ENCODE results near the gene RSPH4A.
"Not testable (repeated sequence)": the region's sequence is repeated elsewhere in the genome, so short reads cannot be mapped to it uniquely, and the experiment has no call there.

Gene RSPH4A

DNA sequence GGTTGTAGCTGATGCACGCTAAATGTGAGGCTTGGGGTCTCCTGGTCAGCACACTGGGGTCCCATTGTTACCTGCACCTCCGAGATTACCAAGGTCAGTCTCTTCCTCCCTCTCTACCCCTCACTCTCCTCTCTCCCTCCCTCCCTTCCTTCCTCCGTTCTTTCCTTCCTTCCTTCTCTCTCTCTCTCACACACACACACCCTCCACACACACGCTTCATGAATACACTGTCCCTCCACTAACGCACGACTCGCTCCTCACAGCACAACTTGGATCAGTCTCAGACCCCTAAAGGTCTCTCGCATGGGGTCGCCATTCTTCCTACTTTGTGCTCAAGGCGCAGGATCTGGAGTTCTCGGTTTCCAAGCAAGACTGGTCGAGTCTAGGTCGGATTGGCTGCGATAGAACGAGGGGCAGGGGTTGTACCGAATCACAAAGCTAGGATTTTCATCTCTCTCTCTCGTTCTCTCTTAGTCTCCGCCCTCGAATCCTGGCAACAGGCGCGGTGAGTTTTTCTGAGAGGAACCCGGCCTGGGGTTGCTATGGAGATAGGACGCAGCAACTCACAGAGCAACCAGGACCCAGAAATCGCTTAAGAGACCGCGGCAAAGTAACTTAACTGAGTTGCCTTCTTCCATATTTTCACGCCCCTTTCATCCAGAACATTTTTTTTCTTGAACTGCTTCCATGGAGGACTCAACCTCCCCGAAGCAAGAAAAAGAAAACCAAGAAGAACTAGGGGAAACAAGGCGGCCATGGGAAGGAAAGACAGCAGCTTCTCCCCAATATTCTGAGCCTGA lies at the start of gene RSPH4A:
Gene RSPH4A (plus strand): TSS at position 543 of the 800 bp plus-strand sequence. CDS start 145 bp downstream, at position 688.
- FAIRE-seq = peak; percentile 99

DNA sequence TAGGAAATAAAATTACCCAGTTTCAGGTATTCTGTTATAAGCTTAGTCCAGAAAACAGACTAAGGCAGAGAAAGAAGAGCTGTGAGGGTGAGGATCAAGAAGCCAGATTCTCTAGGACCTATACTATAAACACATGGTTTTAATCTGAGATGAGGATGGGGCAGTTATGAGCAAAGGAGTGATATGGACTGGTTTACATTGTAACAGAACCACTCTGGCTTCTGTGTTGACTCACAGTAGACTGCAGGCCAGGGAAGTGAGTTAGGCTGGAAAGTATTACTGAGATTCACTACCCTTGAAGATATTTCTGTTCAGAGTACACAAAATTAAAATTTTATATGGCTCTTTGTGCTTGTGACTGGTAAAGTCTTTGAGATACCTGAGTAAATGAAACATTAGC lies 48.2 kb upstream of the RSPH4A start:
- FAIRE-seq = no peak

DNA sequence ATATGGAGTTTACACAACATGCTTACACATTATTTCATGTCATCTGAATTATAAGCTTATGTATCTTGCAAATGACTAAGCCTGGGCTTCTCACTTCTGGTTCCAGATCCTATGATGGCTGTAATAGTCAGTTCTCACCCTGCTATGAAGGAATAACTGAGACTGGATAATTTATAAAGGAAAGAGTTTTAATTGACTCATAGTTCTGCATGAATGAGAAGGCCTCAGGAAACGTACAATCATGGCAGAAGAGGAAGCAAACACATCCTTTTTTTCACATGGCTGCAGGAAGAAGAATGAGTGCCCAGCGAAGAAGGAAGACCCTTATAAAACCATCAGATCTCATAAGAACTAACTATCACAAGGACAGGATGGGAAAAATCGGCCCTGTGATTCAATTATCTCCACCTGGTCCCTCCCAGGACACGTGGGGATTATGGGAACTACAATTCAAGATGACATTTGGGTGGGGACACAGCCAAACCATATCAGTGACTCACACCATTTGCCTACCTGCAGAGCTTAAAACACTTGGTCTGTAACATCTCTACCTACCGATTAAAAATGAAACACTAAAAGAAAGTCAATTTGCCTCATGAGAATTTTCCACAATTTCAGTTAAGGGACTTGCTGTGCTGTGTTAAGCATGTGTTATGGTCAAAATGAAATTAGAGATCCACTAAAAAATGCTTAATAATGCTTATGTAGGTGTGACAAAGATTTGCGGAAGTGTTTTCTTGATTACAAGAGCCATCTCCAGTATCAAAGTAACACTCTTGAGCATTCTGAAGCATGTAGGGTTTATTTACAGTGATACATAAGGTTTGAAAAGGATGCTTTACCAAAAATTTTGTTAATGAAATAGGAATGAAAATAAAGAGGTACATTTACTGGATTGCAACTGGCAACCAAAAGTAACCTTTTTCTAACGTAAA lies 47.2 kb upstream of the RSPH4A start:
- FAIRE-seq = no peak

DNA sequence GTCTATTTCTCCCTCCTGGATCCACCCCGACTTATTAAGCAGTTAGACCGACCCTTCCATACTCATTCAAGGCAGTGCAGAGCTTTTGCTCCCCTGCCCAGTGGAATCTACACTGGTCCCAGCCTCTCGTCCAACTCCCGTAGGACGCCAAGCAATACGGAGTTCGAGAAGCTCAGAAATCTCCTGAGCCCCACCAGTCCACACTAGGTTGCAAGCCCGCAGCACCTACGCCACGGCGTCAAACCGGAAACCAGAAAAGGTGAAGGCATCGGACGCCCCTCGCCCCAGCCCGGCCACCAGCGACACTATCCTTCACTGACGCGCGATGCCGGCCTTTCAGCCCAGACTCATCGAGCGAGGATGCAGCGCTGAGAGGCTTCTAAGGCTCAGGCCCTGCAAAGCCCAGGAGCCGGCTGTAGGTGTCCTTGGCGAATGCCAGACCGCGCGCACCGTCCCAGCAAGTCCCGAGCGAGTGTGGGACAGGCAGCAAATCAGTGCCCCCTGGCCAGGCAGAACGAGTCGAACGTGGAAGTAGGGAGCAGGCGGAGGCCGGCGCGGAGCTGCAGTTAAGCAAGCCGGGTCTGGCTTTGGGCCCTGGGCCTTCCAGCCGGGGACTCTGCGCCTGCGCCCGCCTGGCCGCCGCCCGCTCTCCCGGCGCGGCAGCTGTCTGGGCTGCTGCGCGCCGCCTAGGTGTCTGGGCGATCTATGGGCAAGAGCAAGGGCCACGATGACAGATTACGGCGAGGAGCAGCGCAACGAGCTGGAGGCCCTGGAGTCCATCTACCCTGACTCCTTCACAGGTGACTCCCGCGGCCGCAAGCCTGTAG lies 45.2 kb upstream of the RSPH4A start, which contains the start of gene RWDD1:
Gene RWDD1 (plus strand): TSS at position 649 of the 827 bp plus-strand sequence. CDS start 79 bp downstream, at position 728.
- peak; percentile 93 for FAIRE-seq

DNA sequence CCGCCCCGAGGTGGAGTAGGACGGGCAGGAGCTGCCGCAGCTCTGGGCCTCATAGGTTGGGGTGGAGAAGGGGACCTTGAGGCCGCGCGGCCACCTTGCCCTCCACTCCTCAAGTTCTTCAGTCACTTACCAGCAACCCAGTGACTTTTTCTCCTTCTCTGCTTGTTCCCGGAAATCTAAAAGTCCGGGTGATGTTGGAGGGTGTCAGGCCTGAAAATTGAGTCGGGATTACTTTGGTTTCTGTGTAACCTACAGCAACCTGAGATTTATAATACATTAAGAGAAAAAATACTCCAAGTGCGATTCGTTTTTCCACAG lies 44.6 kb upstream of the RSPH4A start:
- FAIRE-seq = no peak

DNA sequence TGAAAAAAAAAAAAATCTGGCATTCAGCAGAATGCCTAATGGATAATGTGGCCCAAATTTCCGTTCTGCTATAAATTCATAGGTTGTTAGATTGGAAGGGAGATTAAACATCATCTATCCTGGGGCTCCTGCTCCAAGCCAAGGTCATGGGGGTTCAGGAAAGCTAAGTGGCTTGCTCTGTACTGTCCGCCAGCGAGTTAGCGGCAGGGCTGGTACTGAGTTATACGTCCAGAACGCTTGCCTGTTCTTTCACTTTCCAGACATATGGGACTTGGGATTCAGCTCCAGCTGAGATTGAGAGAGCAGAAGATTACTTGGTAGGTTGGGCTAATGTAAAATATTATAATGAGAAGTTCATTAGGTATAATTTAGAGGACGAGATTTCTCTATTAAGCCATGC lies 44.1 kb upstream of the RSPH4A start:
- FAIRE-seq = no peak

DNA sequence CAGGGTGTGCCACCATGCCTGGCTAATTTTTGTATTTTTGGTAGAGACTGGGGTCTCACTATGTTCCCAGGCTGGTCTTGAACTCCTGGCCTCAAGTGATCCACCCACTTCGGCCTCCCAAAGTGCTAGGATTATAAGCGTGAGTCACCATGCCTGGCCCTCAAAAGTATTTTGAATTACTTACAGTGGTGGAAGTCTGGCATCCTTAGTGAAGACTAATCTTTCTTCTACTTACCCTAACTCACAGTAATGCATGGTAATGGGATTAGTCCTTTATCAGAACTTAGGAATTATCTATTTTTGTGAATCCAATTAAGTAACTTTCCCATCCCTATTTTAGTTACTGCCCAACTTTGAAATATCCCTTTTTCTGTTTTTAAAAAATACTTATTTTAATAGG lies 41.1 kb upstream of the RSPH4A start:
- FAIRE-seq = no peak

DNA sequence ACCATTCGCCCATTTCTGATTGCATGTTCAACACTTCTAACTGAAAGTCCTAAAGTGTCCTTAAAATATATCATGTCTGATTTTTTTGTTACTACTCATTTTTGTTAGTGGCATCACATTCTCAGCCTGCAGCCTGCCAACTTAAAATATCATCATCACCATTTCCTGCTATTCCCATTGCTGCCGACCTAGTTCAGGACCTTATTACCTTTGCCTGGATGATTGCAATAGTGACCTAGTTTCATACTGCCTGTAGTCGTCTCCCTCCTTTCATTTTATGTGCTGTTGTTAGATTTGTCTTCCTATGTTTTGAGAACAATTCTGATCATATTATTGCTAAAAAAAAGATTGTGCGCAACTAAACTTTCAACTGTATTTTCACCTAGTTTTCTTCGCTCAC lies 38.8 kb upstream of the RSPH4A start:
- FAIRE-seq = no peak

DNA sequence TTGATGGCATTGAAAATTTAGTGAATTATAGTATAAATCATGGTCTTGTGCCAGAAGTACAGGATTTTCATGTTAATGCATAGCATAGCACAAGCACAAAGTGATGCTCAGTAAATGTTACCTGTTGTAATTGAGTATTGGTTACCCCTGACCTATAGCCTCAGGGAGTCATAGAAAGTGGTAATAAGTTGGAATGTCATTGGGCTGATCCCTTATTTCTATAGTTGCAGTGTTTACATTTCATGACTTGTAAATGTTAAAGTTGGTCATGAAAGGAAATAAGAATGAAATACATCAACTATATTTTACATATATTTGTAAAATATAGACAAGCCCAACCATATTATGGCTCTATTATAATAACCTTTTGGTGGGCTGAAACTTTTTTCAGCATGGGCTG lies 37.9 kb upstream of the RSPH4A start:
- FAIRE-seq = no peak

DNA sequence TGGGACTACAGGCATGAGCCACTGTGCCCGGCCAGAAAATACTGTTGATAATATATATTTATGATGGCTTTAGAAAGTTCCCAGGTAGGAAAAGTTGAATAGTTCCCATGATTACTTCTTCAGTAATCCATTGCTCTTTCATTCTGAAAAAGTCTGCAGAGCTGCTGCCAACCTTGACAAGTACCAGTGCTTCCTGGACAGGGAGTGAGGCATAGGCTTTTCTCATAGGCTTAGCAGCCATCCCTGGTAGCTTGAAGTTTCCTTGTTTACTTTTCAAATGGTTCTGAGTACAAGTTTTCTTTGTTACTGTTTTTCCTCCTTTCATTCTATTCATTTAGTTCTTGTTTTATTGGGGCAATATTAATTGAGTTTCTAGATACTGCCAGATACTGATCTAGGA lies 37.1 kb upstream of the RSPH4A start:
- no peak for FAIRE-seq

DNA sequence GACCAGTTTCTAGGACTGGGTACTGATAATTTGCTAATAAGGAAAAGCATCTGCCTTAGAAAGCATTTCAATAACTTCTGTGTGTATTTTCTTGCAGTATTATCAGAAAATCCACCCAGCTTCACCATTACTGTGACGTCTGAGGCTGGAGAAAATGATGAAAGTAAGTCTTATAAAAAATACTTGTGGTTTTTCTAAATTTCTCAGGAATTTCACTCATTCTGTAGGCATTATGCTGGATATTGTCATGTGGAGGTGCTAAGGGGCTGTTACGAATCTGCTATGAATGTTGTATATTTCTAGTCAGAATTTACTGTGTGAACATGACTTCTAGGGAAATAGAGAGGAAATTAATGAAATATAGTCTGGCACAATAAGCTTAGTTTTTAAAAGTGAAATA lies 36.1 kb upstream of the RSPH4A start:
- FAIRE-seq = no peak

DNA sequence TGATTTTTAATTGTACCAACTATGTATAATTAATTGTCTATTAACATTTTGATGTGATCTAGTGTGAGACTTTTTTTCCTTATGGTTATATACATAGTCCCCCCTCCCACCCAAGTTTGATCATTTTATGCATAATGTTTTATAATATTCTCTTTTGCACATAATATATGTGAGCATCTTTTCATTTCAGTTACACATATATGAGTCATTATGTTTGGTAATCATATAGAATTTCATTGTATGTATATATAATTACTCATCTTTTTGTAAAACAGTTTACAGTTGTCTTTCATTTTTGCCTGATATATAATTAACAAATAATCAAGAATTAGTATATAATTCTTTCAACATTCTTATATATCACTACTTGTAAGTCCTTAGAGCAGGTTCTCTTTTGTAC lies 30.0 kb upstream of the RSPH4A start:
- peak; percentile 23 for FAIRE-seq

DNA sequence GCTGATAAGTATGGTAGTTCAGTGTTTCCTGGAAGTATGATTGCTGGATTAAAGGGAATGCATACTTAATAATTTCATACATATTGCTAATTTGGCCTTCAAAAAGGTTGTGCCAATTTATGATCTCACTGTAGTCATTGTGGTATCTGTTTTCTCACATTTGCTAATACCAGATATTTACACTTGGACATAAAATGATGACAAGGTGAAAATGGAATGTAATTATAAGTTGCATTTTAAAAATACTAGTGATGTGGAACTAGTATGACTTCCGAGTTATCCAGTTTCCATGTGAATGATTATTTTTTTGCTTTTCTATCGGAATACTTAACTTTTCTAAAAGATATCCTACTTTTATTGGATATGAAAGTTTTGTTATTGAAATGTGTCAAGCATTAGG lies 29.5 kb upstream of the RSPH4A start:
- FAIRE-seq = no peak

DNA sequence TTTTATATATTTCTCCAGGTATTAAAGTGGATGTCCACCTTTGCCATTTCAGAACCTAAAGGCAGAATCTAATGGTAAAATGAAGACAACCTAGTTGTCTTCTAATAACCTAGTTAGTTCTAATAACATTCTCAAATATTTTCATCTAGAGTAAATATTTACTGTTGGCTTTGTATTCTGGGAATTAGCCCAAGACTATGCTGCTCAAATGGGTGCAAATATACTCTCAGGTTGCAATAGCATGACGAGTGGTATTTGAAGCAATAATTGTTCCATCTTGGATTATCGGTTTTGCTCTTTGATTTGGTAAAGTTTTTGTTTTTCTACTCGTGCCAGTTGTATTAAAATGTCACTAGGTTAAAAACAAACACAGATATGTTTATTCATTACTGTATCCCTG lies 21.0 kb upstream of the RSPH4A start:
- no peak for FAIRE-seq

DNA sequence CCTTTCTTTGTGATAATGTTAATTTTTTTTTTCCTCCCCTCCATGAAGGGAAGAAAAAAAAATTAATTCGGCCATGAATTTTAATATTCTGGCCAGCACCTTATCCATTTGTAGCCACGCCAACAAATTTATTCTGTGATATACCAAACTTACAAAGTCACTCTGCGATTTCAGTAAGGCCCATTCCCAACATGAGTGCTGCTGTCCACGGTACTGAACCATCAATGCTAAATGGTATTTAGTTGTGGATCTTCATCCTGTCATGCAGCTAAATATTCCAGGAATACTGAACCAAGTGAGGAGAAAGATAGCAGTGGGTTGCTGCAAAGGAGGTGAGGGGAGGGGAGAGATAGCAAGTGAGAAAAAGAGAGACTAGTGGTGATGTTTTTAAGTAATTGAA lies 19.5 kb upstream of the RSPH4A start:
- no peak for FAIRE-seq

DNA sequence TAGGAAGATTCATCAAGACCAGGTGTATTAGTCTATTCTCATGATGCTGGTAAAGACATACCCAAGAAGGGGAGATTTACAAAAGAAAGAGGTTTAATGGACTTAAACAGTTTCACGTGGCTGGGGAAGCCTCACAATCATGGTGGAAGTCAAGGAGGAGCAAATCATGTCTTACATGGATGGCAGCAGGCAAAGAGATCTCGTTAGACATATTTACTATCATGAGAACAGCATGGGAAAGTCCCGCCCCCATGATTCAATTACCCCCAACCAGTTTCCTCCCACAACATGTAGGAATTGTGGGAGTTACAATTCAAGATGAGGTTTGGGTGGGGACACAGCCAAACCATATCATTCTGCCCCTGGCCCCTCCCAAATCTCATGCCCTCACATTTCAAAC lies 12.4 kb upstream of the RSPH4A start:
- FAIRE-seq = not testable (repeated sequence)

DNA sequence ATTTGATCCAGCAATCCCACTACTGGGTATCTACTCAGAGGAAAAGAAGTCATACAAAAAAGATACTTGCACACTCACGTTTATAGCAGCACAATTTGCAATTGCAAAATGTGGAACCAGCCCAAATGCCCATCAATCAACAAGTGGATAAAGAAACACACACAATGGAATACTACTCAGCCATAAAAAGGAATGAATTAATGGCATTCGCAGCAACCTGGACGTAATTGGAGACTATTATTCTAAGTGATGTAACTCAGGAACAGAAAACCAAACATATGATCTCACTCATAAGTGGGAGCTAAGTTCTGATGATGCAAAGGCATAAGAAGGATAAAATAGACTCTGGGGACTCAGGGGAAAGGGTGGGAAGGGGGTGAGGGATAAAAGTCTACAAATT lies 11.4 kb upstream of the RSPH4A start:
- not testable (repeated sequence) for FAIRE-seq

DNA sequence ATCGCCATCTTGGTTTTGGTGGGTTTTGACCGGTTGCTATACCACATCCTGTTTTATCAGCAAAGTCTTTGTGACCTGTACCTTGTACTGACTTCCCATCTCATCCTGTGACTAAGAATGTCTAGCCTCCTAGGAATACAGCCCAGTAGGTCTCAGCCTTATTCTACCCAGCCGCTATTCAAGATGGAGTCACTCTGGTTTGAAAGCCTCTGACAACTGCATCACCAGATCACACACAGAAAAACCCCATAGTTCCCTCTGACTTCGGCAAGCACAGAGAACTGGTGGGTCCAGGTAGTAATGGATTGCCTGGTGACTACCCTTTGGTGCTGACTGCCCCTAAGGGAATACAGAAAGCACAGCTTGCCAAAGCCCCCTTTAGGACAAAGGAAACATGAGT lies 10.3 kb upstream of the RSPH4A start:
- FAIRE-seq = no peak

DNA sequence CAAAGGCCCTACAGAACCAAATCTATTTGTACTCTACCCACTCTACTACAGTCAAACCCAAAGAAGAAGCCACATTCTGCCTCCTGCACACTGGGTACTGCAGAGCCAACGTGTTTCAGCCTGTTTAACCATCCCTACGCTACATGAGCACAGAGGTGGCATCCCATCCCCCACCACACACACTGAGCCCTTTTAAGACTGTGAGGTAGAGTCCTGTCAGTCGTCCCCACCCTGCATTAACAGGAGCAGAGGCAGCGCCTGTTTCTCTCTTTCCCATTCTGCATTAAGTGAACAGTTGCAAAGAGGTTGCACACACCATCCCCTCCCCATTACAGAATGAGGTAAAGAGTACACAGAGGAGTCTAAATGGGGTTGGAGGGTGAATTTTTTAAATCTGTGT lies 5.2 kb upstream of the RSPH4A start:
- no peak for FAIRE-seq

DNA sequence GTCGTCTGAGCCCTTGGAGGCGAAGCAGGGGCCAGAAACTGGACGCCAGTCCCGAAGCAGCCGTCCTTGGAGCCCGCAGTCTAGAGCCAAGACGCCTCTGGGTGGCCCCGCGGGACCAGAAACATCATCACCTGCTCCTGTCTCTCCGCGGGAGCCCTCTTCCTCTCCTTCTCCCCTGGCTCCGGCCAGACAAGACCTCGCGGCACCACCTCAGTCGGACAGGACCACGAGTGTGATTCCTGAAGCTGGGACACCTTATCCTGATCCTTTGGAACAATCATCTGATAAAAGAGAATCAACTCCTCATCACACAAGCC lies 416 bp downstream of the RSPH4A start:
- FAIRE-seq = no peak

DNA sequence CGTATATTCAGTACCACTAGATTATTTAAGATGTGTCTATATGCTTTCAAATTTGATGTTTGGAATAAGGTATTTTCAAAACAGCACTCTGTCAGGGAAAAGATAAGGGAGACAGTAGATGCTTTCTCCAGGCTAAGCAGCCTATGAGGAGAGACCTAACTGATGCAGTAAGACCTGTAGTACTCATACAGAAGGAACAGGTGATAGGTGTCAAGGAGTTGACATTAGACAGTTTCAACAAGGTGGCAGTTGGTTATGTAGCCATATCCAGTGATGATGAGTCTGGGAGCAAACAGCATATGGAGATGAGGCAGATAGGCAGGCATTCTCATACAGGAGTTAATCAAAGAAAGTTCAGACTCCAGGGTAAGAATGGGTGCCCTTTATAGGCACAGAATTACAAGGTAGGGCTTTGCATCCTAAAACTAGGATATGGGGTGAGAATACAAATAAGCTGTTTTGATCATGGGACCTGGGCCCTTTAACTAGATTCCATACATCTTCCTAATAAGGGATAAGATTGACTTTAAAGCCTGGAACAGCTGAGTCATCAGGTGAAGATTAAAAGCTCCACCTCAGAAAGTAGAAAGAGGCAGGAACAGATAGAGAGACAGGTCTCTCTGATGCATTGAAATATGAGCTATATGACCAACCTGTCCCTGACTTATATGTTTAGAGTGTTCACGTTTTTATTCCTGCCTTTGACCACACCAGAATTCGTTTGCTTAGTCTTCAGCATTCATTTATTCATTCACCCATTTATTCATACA lies 7.9 kb downstream of the RSPH4A start:
- no peak for FAIRE-seq

DNA sequence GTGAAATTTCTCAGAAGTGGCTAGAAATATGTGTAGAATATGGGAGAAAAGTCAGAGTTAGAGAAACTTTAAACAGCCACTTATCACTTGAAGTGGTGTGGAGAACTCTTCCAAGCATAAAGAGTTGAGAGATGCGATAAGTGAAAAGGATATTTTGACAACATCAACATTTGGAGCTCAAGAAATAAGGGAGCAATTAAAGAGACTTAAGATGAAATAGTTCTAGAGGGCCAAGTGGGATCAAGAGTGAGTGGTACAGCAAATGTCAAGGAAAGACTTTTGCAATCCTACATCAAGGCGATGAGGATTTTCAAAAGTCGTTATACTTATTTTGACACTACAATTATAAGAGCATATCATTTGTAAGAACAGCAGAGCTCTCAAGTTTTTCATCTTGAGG lies 9.6 kb downstream of the RSPH4A start:
- FAIRE-seq = no peak

DNA sequence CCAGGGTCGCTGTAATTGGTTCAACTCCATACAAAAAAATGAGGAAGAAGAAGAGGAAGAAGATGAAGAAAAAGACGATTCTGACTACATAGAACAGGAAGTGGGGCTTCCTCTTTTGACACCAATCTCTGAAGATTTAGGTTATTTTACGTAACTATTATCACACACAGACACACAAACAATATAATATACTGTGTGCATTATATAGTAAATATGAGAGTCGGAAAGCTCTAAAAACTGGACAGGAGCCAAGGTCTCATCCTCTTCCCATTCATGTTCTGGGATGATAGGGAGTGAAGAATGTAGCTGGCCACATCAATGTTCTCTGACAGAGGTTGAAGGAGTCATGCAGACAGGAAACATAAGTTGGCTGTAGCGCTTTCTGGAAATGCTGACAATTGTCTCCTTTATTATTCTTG lies 13.3 kb downstream of the RSPH4A start:
- FAIRE-seq = no peak

Data from G401.6 (cell line).